Loucy (cell line): Measurements from ENCODE around the gene ANKRD55.

Source experiments
- H2AFZ ChIP-seq: fragments of 200-600 bp; sonication (generic); 2 replicates; pipeline ENCODE4 v1.6.0; 2016; ENCODE audit warnings: antibody characterized with exemption, mild to moderate bottlenecking, low read length, moderate library complexity
- H3F3A ChIP-seq: fragments of 200-600 bp; 2 replicates; pipeline ENCODE4 v1.6.0; 2016; ENCODE audit warnings: antibody characterized with exemption, low read depth, mild to moderate bottlenecking
- H3K27me3 ChIP-seq: fragments of 200-600 bp; sonication (generic); 2 replicates; pipeline ENCODE4 v1.6.1; 2014; ENCODE audit warnings: low read length, mild to moderate bottlenecking; ENCODE audit not compliant: insufficient read depth, poor library complexity, severe bottlenecking
- H3K36me3 ChIP-seq: fragments of 200-600 bp; sonication (generic); 2 replicates; pipeline ENCODE4 v1.6.1; 2016; ENCODE audit warnings: low read length; ENCODE audit not compliant: insufficient read depth
- H3K4me1 ChIP-seq: fragments of 200-600 bp; sonication (generic); 2 replicates; pipeline ENCODE4 v1.5.1; 2014; ENCODE audit warnings: low read length, mild to moderate bottlenecking; ENCODE audit not compliant: insufficient read depth, poor library complexity, severe bottlenecking
- H3K4me2 ChIP-seq: fragments of 200-600 bp; sonication (generic); 2 replicates; pipeline ENCODE4 v1.6.0; 2014; ENCODE audit warnings: antibody characterized with exemption, low read length, low read depth, mild to moderate bottlenecking; ENCODE audit not compliant: poor library complexity, severe bottlenecking
- H3K4me3 ChIP-seq: fragments of 200-600 bp; sonication (generic); 2 replicates; pipeline ENCODE4 v1.5.1; 2014; ENCODE audit warnings: low read length, mild to moderate bottlenecking, mixed read lengths; ENCODE audit not compliant: poor library complexity, severe bottlenecking
- H3K79me2 ChIP-seq: fragments of 200-600 bp; sonication (generic); 2 replicates; pipeline ENCODE4 v1.6.1; 2014; ENCODE audit warnings: low read length; ENCODE audit not compliant: insufficient read depth
- H3K9ac ChIP-seq: fragments of 200-600 bp; sonication (generic); 2 replicates; pipeline ENCODE4 v1.6.0; 2014; ENCODE audit warnings: mild to moderate bottlenecking, low read depth, low read length, moderate library complexity; ENCODE audit not compliant: poor library complexity, severe bottlenecking
- H3K9me2 ChIP-seq: fragments of 200-600 bp; sonication (generic); replicated peaks from 2 replicates; pipeline ENCODE4 v1.6.1; 2016; ENCODE audit warnings: low read depth, low read length, mixed read lengths
- H3K9me3 ChIP-seq: fragments of 200-600 bp; sonication (generic); 2 replicates; pipeline ENCODE4 v1.6.1; 2014; ENCODE audit warnings: mild to moderate bottlenecking, antibody characterized with exemption, low read length, low read depth; ENCODE audit not compliant: insufficient read depth
- H4K20me1 ChIP-seq: fragments of 200-600 bp; sonication (generic); 2 replicates; pipeline ENCODE4 v1.6.0; 2014; ENCODE audit warnings: antibody characterized with exemption, low read length, mild to moderate bottlenecking; ENCODE audit not compliant: insufficient read depth, poor library complexity, severe bottlenecking
- CTCF ChIP-seq: fragments of 200-600 bp; sonication (generic); conservative IDR thresholded peaks from 2 replicates; pipeline ENCODE4 v1.5.1; 2014; ENCODE audit warnings: mild to moderate bottlenecking, antibody characterized with exemption, low read length
- EZH2phosphoT487 ChIP-seq: fragments of 200-600 bp; IDR thresholded peaks from 2 replicates; pipeline ENCODE4 v1.6.1; 2018; ENCODE audit warnings: antibody characterized with exemption, mild to moderate bottlenecking, moderate library complexity, borderline replicate concordance

ANKRD55 gene

GRCh38 chr5:56077796-56078233 is 155.3 kb downstream of the ANKRD55 start:
- H4K20me1 ChIP-seq: no peaks in the 10 kb centered on the region

GRCh38 chr5:56076486-56076885 is 156.6 kb downstream of the ANKRD55 start:
- no peak overlapping the region for H3K9ac ChIP-seq
- no peak for TF ChIP-seq EZH2phosphoT487
- no peak for TF ChIP-seq CTCF
- H3K36me3 ChIP-seq: no peaks in the 10 kb centered on the region

More at GRCh38 chr5:56077796-56078233, 155.3 kb downstream of the ANKRD55 start:
- no peak overlapping the region for H3K4me3 ChIP-seq
- no peaks in the 10 kb centered on the region for H3F3A ChIP-seq
- no peaks in the 10 kb centered on the region for H3K36me3 ChIP-seq
- H2AFZ ChIP-seq: no peak overlapping the region
- H3K4me1 ChIP-seq: no peaks in the 10 kb centered on the region
- TF ChIP-seq CTCF: no peak
- TF ChIP-seq EZH2phosphoT487: no peak
- H3K4me2 ChIP-seq: no peak overlapping the region
- no peaks in the 10 kb centered on the region for H3K9me2 ChIP-seq
- H3K27me3 ChIP-seq: no peaks in the 10 kb centered on the region
- no peaks in the 10 kb centered on the region for H3K79me2 ChIP-seq
- no peak overlapping the region for H3K9ac ChIP-seq
- H3K9me3 ChIP-seq: no peaks in the 10 kb centered on the region

GRCh38 chr5:56075361-56075760 is 157.8 kb downstream of the ANKRD55 start:
- no peak overlapping the region for H3K4me2 ChIP-seq
- no peaks in the 10 kb centered on the region for H3K79me2 ChIP-seq
- H3K9me3 ChIP-seq: no peaks in the 10 kb centered on the region
- no peak overlapping the region for H3K9ac ChIP-seq
- H3K9me2 ChIP-seq: no peaks in the 10 kb centered on the region
- H3K36me3 ChIP-seq: no peaks in the 10 kb centered on the region
- TF ChIP-seq EZH2phosphoT487 (no peak), CTCF (no peak)
- no peaks in the 10 kb centered on the region for H3F3A ChIP-seq
- H4K20me1 ChIP-seq: no peaks in the 10 kb centered on the region
- H3K4me1 ChIP-seq: no peaks in the 10 kb centered on the region
- H2AFZ ChIP-seq: no peak overlapping the region
- no peak overlapping the region for H3K4me3 ChIP-seq
- no peaks in the 10 kb centered on the region for H3K27me3 ChIP-seq

More at GRCh38 chr5:56076486-56076885, 156.6 kb downstream of the ANKRD55 start:
- no peak overlapping the region for H3K4me3 ChIP-seq
- H3K9me3 ChIP-seq: no peaks in the 10 kb centered on the region
- H3K4me2 ChIP-seq: no peak overlapping the region
- no peaks in the 10 kb centered on the region for H3K4me1 ChIP-seq
- no peaks in the 10 kb centered on the region for H4K20me1 ChIP-seq
- H3F3A ChIP-seq: no peaks in the 10 kb centered on the region
- H3K27me3 ChIP-seq: no peaks in the 10 kb centered on the region
- H2AFZ ChIP-seq: no peak overlapping the region
- H3K9me2 ChIP-seq: no peaks in the 10 kb centered on the region
- H3K79me2 ChIP-seq: no peaks in the 10 kb centered on the region
